Posterior cingulate gyrus (tissue), 11 donors: Measurements from ENCODE around the gene MMP13.

Source experiments
- DNase-seq, 10 donors: peaks; one replicate each; pipeline versions ENCODE4 v3.0.0 to v3.0.0-alpha.2; 2020 to 2021; ENCODE audit warnings: mixed read lengths in 3 of 10
- intact Hi-C: fragments of 100-400 bp; cut with DNase I; formaldehyde crosslinking; loops from one replicate; pipeline ENCODE4 v1.15.1; 2023

MMP13 gene

GRCh38 chr11:102940714-102941588 is 14.6 kb downstream of the MMP13 start:
- intact Hi-C loops, result loop anchor here (5.0 kb wide), 1 partner anchor 129 kb away; no protein-coding TSS in a partner anchor
- DNase-seq, result peak in 3 of 10 donors; percentile 14 to 19 (median 14)

DNA sequence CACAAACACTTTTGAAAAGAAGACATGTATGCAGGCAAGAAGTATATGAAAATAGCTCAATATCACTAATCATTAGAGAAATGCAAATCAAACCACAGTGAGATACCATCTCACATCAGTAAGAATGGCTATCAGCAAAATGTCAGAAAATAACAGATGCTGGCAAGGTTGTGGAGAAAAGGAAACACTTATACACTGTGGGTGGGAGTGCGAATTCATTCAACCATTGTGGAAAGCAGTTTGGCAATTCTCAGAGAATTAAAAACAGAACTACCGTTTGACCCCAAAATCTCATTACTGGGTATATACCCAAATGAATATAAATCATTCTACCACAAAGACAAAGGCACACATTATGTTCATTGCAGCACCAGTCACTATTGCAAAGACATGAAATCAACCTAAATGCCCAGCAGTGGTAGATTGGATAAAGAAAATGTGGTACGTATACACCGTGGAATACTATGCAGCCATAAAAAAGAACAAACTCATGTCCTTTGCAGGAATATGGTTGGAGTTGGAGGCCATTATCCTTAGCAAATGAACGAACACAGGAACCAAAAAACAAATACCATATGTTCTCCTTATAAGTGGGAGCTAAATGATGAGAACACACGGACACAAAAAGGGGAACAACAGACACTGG is 18.5 kb downstream of the MMP13 start:
- intact Hi-C loops, result no loop called here

DNA sequence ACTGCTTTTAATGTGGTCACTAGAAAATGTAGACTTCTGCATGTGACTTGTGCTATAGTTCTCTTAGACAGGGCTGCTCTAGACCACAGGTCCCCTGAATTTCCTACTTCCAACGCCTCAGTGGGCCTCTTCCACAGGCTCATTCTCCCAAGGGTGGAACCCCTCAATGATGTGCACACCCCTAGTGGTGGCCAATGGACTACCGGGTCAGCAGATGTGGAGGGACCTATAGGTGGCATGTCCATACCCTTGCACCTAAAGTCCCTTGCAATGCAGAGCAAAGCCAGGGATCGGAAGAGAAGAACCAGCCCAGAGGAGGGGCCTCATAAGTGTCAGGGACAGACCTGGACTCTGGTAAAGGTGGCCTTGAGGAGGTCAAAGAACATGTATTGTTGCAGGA is 20.0 kb downstream of the MMP13 start:
- DNase-seq, result no peak
- intact Hi-C loops, result no loop called here

More for the DNA sequence above, 18.5 kb downstream of the MMP13 start:
- DNase-seq, result no peak

- intact Hi-C loops, result no loop called here
- no peak for DNase-seq
Measured at GRCh38 chr11:102934735-102935134, 20.8 kb downstream of the MMP13 start.

DNA sequence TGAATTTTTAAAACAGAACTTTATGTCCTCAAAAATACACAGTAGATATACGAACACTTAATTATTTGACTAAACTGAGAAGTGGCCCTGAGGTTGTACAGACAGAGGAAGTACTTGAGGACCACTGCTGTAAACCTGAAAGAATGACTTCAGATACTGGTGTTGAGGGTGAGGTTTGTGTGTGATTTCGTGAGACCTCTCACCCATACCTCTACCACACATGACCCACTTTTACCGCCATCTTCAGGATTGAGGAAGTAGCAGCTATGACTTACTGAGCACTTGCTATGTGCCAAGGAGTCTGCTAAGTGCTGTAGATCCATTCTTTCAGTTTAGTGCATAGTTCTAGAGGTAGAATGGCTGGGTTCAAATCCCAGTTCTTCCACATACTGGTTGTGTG is 21.9 kb downstream of the MMP13 start:
- intact Hi-C loops, result no loop called here
- no peak for DNase-seq

GRCh38 chr11:102932678-102933077 is 22.9 kb downstream of the MMP13 start:
- intact Hi-C loops, result no loop called here
- no peak for DNase-seq

DNA sequence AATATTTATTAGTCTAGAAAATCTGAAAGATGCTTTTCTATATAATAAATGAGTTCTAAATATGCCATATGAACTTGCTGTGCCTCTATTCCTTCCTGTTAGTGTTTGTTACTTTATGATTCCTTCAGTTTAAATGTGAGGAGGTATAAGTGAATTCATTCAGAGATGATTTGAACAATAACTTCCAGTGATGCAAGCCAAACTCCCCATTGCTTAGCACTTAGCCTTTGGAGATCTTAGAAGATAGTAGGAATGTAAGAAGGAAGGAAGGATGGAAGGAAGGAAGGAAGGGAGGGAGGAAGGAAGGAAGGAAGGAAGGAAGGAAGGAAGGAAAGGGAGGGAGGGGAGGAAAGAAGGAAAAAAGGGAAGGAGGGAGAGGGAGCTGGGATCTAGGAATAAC is 25.1 kb downstream of the MMP13 start:
- intact Hi-C loops, result no loop called here
- DNase-seq, result no peak

DNA sequence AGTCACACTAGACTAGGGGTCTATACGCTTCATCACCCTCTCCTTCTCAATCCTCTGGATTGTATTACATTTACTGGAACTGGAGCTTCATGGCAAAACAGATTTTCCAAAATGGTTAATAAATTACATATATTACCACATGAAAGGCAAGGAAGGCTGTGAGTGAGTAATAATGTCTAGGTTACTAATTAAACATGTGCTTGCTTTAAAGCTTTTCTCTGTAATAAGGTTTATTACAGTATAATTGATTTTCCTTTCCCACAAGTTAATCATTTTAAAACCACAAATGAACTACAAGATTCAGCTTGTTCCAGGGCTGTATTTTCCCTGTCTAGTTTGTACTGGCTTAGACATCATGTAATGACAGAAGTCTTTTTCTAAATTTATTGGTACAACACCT is 25.6 kb downstream of the MMP13 start:
- DNase-seq, result no peak
- intact Hi-C loops, result no loop called here

DNA sequence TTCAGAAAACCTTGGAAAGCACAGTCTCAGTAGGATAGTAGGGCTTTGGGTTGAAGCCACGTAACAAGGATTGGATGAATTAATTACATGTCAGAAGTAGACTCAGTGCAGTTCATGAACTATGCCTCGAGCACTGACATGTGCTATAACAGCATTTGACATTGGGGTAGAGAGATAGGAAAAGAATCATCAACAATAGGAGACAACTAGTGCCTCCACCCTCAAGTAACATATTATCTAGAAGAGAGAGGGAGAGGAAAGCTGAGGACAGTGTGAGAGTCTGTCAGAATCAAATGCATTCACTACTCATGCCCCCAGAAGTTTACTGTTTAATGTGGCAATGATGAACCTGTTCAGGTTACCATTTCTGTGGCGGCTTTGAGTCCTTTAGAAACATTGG is 26.4 kb downstream of the MMP13 start:
- no peak for DNase-seq
- intact Hi-C loops, result no loop called here

- no peak for DNase-seq
- intact Hi-C loops, result no loop called here
Measured at GRCh38 chr11:102928247-102928646, 27.3 kb downstream of the MMP13 start.

DNA sequence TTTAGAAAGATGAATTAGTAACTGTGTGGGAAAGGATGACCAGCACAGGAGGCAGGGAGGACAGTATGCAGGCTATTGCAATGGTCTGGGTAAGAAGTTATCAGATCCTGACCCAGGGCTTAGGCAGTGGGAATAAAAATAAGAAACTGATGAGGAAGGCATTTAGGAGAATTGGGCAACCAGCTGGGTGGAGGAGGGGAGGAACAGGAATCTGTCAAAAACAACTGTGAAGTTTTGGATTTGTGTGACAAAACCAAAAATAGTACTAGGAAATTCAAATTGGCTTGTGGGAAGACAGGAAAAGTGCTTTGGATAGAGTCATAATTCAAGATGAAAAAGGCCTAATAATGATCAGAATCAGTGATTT is 27.9 kb downstream of the MMP13 start:
- intact Hi-C loops, result no loop called here
- DNase-seq, result no peak

- DNase-seq, result no peak
- intact Hi-C loops, result no loop called here
Measured at GRCh38 chr11:102926961-102927623, 28.4 kb downstream of the MMP13 start.

DNA sequence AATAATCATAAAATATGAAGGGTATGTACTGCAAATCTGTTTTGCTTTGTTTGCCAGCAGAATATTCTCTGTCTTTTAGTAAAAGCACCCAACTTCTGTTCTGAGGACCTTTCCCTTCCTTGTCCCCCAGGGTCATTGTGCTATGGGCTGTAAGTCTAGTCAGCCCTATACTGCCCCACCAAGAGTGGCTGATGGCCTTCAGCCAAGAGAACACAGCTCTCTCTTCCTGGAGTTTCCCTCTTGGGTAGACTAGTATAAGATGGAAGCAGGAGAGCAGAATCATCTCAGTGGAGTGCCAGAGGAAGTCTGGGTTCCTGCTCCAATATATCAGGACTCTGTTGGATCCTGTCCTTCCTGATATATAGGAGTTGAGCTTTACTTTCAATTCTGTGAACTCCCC is 29.0 kb downstream of the MMP13 start:
- intact Hi-C loops, result no loop called here
- DNase-seq, result no peak

GRCh38 chr11:102925988-102926387 is 29.5 kb downstream of the MMP13 start:
- DNase-seq, result no peak
- intact Hi-C loops, result no loop called here

- intact Hi-C loops, result no loop called here
- DNase-seq, result no peak
Measured at GRCh38 chr11:102924851-102925380, 30.6 kb downstream of the MMP13 start.

GRCh38 chr11:102921587-102922220 is 33.8 kb downstream of the MMP13 start:
- intact Hi-C loops, result no loop called here
- DNase-seq, result no peak

DNA sequence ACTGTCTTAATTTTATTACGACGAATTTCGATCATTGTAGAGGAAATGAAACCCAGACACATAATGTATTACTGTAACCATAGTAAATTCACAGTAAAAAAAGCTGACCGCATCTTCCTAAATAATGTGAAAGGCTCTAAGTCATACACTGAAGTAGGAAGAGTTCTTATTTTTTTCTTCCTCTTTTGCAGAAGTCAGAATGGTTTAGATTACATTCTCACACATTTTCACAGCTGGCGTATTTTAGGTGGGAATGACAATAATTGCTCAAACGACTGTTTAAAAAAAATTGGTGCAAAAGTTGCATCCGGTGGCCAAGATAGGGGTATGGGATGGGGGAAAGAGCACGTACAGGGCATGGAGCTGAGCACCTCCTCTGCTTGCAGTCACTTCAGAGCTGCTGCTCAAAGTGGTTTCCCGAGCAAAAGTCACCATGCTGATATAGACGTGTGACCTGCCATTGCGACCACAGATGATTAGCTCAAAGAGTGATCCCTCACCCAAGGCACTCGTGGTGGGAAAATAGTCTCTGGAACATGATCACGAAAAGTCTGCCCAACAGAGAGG is 35.3 kb downstream of the MMP13 start:
- intact Hi-C loops, result no loop called here
- no peak for DNase-seq

- intact Hi-C loops, result loop anchor here (10.0 kb wide), 1 partner anchor 140 kb away; no protein-coding TSS in a partner anchor
- DNase-seq, result no peak
Measured at GRCh38 chr11:102915044-102915375, 40.5 kb downstream of the MMP13 start.

- intact Hi-C loops, result loop anchor here (10.0 kb wide), 1 partner anchor 140 kb away; no protein-coding TSS in a partner anchor
- DNase-seq, result peak in 1 of 10 donors; percentile 9
Measured at GRCh38 chr11:102914238-102915043, 41.1 kb downstream of the MMP13 start.

DNA sequence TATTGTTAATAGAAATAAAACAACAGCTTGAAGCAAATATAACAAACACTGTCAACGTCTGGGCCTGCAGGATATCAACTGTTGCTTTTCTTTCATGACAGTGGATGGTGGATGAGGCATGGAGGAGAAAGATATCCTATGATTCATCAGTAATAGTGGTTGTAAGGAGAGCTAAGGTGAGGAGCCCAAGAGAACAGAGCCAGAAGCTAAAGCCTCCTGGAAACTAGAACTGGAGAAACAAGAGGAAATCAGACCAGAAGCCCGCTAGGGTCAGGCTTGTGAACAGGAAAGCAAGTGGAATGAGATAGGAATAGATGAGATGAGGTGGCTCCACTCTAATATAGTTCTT is 43.1 kb downstream of the MMP13 start:
- intact Hi-C loops, result loop anchor here (10.0 kb wide), 1 partner anchor 142 kb away; no protein-coding TSS in a partner anchor
- DNase-seq, result no peak
